GM21360 (cell line): Measurements from ENCODE around the gene WDR3.
A peak's percentile ranks its signal among the peaks of the same experiment; 100 is the strongest.
"Not testable (repeated sequence)": the region's sequence is repeated elsewhere in the genome, so short reads cannot be mapped to it uniquely, and the experiment has no call there.

Experiments
- ATAC-seq: cut with Tn5 transposase; IDR thresholded peaks from one replicate; pipeline ENCODE4 v1.9.1; 2021; ENCODE audit warnings: mild to moderate bottlenecking, moderate library complexity; ENCODE audit not compliant: unreplicated experiment

The WDR3 gene

DNA sequence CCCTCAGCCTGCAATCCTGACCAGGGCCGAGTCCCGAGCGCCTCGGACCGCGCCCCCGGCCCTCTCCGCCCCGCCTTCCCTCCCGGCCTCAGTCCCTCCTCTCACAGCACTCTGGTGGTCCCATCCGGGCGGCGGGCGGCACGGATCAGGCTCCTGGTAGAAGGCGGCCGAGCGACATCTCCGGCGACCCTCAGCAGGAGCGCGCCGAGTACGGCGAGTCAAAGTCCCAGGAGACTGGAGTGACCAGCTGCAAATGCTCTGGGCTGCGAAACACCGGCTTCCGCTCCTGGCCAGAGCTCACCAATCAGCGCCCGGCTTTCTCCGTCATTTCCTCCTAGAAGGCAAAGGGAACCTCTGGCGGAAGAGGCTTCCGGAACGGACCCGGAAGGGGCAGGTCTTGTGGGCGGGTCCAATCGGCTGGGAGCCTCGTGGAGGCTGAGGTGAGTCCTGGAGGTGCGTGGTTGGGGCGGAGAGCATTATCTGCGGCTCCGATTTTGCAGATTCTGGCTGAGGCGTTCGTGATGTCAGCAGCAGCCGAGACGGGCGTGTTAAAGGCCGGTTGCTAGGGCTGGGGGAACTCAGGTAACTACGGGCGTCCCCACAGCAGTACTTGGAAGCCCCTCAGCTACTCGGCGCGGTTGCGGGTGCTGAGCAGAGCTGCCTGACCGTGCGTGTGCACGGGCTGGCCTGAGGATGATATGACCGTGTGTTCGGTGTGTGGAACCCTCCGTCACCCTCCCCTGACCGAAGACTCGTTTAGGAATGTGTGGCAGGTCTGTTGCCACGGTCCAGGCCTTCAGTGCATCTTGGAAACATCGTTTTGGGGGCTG lies at the start of gene WDR3, which contains the start of gene GDAP2:
Gene WDR3 (plus strand): TSS at position 397 of the 830 bp plus-strand sequence. CDS start 3,581 bp downstream, outside the sequence.
Gene GDAP2 (minus strand): TSS at position 279 of the 830 bp plus-strand sequence. CDS start 9,264 bp downstream, outside the sequence.
- peak; percentile 92 for ATAC-seq

DNA sequence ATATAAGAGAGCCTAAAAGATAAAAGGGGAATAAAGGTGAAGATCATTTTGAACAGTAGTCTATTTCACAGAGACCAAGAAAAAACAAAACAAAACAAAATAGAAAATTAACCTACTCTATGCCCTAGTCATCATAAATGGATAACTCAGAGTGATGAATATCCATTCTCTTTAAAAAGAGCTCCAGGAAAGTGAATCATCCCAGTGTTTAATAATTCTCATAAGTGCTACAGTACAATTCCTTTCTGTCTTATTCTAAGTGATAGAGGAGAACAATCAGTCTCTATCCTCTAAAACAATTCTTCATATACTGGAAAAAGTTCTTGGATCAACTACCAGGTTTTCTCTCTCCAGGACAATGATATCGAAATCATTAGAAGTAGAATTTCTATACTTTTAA lies 45.9 kb upstream of the WDR3 start:
- ATAC-seq = no peak

DNA sequence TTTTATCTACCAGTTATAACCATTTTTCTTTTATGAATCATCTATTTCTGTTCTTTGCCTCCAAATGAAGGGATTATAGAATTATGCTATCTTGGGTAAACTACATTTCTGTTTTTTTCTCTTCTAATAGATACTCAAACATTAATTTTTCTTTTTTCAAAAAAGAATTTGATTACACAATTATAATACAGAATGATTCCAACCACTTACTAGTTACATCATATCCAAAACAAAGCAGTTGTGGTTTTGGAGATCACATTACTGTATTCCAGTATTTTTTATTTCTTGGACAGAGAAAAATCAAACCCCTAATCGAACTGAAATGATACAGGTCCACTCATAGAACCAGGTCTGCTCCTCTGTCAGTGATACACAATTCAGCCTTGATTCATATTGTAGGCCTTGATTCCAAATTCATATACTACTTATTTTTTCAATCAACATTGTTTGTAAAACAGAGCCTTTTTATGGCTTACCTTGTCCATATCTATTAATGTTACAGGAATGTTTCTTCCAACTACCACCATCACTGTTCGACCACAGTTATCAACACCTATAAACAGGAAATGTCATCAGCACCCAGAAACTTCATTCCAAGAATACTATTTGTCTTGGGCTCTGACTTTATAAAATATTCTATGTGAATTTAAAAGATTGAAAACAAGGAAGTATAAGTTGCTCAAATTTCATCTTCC lies 43.3 kb upstream of the WDR3 start:
- ATAC-seq = no peak

DNA sequence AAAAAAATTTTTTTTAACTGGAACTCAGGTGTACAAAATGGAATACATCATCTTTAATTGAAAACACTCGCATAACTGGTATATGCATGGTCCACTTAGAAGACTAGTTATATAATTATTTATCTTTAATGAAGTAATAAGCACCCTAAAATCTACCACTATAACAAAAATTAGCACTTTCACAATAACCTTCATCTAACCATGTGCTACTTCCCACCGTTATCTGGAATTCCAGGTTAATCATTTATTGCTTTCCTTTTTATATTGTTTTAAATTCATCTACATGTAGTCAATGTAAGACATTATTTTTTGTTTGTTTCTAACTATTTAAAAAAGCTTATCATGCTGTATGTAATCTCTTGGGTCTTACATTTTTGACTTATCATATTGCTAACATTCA lies 39.1 kb upstream of the WDR3 start:
- no peak for ATAC-seq

DNA sequence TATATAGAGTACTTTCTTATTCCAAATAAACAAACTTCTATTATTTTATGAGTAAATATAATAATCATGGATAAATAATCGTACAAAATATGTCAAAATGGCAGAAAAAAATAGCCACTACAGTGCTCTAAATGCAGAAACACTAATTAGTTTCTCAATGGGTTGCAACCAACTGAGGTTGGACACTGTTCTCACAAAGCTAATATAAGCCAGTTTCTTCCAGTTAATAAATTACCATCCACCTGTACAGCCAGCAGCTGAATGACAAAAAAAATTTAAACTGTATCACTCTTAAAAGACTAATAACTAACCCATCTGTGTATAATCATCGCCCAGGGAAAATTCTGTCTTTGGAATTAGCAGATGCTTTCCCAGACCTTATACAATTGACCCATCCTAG lies 37.0 kb upstream of the WDR3 start:
- ATAC-seq = no peak

DNA sequence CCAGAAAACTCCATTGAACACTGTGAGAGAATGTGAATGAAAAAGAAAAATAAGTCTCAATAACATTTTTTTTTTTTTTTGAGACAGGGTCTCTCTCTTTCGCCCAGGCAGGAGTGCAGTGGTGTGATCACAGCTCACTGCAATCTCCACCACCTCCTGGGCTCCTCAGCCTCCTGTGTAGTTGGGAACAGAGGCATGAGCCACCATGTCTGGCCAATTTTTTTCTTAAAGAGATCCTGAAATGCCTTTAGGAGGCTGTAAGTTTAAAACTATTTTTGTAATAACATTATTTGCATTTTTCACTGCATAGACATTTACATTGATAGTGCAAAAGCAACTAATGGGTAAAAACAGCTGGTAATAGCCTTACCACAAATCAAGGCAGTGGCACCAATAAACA lies 35.5 kb upstream of the WDR3 start:
- no peak for ATAC-seq

DNA sequence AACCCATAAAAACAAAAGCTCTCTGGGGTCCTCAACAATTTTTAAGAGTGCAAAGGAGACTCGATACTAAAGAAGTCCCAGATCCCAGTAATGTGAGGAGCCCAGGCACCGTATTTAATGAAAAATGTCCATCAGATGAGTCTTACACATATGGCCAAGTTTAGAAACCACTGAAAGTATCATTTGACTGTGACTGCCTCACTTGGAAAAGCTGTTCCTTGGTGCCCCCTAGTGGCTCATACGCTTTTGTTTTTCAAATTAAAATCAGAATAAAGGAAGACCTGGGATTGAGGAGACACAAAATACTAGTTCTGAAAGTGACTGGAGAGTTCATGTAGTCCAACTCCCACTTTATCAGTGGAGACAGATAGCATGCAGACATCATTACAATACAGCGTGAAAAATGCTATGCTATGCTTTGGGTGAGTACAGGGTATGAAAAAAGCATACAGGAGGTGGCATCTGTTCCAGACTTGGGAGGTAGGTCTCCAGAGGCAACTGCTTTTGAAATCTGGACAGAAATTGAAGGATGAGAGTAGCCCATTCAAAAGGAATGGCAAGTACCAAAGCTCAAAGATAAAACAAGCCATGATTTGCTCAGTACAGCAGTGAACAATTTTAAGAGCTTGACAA lies 33.9 kb upstream of the WDR3 start:
- ATAC-seq = peak; percentile 88

DNA sequence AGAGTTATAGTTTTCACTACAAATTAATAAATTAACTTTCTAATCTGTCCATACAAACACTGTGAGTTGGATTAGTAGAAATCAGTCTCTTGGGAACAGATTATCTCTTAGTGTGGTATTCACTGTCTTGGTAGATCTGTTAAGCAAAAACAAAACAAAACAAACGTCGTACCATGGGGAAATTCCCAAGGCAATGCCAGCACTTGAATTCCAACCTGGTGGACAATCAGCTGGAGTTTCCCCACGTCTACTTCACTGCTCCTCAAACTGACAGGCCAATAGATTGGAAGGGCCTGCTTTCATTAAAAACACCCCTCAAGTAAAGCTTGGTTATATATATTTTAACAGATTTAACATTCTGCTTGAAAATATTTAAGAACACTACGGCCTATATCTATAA lies 32.0 kb upstream of the WDR3 start:
- no peak for ATAC-seq

DNA sequence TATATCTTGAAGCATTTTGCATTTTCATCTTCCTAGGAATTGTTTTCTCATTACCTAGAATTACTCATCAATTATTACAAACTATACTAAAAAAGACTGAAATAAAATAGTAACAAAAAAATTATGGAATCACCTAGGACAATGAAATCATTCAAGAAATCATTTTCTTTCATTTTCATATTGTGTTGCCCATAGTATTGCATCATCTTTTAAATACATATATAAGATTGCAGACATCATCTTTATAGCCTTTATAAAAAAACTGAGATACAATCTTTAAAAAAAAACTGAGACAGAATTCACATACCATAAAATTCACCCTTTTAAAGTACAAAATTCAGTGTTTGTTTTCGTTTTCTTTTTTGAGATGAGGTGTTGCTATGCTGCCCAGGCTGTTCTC lies 29.7 kb upstream of the WDR3 start:
- no peak for ATAC-seq

DNA sequence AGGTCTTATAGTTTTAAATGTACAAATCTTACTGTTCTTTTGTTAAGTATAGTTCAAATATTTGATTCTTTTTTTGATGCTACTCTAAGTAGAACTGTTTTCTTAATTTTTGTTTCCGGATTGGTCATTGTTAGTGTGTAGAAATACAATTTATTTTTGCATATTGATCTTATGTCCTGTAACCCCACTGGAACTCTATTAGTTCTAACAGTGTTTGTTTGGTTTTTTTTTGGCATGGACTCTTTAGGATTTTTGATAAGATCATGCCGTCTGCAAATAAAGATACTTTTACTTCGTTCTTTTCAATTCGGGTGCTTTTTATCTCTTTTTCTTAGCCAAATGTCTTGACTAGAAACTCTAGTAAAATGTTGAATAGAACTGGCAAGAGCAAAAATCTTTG lies 26.6 kb upstream of the WDR3 start:
- no peak for ATAC-seq

DNA sequence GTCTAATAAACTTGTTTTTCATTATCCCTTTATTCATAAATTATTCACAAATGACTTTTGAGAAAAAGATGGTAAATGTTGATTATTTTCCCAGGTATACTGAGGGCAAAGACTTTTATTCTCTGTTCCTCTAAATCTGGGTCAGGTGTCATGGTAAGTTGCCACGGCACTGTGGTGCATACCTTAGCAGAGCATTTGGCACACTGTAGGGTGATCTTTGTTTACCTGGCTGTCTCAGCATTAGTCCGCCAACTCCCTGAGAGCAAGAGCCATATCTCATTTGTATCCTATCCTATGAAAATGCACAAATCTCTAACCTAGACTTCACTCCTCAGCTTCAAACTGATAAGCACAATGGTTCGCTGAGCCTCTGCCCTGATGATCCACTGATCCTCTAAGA lies 25.1 kb upstream of the WDR3 start:
- ATAC-seq = no peak

DNA sequence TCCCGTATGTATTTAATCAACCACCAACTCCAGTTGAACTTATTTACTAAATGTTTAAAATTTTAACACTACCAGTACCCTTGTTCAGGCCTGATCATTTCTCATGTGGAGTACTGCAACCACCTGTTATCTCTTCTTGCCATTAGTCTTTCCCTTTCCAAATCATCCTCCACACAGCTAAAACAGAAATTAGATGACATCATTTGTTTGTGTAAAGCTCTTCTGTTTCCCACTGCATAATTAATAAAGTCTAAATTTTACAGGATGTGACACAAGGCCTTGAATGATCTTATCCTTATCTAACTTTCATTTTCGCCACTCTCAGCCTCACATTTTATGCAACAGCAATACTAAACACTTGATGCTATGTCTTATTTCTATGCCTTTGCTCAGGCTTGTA lies 24.5 kb upstream of the WDR3 start:
- ATAC-seq = no peak

DNA sequence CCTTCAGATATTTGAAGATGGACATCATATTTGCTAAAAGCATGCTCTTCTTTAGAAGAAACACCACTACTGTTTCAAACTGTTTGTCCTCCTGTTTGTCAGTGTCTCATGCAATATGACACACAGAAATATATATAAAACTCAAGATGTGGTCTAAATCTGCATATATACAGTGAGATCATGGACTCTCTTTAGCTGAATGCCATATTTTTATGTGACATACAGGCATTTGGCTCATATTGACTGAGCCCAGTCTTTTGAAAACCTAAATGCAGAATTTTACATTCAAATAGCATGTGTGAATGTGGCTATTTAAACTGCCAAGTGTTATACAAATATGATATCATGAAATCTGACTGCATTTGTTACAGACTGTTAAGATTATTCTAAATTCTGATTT lies 18.5 kb upstream of the WDR3 start:
- ATAC-seq = no peak

DNA sequence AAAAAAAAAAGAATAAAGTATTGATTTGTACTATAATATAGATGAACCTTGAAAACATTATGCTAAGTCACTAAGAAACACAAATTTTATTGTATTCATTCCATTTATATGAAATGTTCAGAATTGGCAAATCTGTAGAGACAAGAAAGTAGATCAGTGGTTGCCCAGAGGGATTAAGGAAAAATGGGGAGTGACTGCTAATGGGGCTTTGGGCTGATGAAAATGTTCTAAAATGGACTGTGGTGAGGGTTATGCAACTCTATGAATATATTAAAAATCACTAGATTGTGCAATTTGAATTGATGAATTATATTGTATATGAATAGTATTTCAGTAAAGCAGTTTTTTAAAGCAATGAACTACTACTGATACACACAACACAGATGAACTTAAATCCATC lies 10.2 kb upstream of the WDR3 start:
- no peak for ATAC-seq

DNA sequence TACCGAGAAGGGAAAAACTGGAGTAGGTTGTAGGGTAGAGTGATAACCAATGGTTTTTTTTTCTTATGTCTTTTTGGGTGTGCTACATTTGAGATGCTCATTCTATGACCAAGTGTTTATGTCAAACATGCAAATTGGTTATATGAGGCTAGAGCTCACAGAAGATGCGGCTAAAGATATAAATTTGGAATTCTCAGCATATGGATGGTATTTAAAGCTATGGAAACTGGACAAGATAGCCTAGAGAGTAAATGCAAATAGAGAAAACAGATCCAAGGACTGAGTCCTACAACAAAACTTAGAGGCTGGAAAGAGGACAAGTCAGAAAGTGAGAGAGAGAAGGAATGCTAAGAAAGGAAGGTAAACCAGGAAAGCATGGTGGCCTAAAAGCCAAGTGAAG lies 7.5 kb upstream of the WDR3 start:
- no peak for ATAC-seq

DNA sequence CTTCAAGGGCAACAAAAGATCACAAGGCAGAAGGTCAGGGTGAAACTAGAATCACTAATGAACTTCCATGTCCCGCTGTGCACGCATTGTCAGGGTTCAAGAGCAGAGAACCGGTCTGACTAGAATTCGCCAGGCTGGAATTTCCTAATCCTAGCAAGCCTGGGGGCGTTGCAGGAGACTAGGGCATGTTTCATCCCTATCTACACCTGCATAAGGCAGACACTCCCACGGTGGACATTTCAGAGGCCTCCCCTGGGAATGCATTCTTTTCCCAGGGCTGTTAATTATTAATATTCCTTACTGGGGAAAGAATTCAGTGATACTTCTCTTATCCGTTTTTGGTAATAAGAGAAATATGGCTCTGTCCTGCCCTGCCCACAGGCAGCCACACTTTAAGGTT lies 6.8 kb upstream of the WDR3 start:
- not testable (repeated sequence) for ATAC-seq

DNA sequence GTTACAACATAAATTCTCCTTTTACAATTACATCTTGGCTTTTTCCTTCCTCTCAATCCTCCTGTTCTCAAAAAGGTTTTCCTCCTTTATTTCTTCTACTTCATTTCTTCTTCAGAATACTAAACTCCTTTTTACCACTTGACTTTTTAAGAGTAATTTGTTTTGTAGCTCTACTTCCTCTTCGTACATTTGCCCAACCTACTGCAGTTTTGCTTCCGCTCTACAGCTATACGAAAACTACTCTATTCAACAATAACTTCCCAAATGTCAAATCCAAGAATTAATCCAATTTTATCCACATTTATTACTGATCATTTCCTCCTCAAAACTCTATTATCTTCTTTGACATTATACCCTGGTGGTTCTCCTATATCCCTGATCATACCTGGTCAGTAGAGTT lies 3.6 kb upstream of the WDR3 start:
- ATAC-seq = no peak

DNA sequence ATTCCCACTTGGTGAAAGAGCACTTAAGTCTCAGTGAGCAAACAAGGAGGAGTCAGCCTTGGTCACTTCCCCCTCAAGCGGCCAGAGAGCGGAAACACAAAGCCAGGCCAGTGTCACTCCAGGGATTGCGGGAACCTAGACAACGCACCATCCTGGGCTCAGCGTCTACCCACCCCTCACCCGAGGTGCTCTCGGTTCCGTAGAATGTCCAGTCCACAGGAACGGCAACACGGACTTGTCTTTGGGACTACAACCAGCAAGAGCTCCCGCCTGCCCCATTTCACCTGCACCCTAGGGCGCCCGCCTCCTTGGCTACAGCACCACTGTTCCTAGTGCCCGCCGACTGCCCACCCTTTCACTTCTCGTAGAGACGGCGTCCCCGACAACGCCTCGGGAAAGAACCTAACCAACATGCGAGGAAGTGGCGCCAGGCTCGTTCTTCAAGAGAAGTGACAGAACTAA lies 627 bp upstream of the WDR3 start:
- peak; percentile 34 for ATAC-seq

DNA sequence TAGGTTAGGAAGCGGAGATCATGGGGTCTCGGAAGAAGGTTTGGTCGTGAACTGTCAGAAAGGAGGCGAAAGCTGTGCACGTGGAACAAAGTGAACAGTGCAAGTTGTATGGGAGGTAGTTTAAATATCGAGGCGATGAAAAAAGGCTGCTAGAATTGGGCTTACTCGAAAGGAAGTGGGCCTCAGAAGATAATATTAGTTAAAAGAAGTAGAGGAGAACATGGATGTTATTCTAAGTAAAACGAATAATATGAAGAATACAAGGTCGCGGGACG lies 571 bp downstream of the WDR3 start:
- peak; percentile 0 for ATAC-seq

DNA sequence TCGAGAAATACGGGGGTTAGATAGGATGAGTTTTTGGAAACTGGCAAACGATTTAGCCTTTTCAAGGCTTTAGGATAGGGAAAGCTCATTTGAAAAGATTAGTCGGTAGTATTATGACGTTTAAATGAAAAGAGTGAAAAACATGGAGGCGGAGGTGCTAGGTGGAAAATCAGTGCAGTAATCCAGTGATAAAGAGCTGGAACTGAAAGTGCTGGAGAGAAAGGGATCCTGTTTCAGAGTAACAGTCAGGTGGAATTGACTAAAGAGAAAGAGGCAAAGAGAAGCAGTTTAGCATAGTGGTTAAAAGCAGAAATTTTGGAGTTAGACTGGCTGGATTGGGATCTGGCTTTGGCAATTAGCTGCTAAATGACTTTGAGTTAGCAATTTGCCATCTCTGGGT lies 945 bp downstream of the WDR3 start:
- ATAC-seq = no peak

DNA sequence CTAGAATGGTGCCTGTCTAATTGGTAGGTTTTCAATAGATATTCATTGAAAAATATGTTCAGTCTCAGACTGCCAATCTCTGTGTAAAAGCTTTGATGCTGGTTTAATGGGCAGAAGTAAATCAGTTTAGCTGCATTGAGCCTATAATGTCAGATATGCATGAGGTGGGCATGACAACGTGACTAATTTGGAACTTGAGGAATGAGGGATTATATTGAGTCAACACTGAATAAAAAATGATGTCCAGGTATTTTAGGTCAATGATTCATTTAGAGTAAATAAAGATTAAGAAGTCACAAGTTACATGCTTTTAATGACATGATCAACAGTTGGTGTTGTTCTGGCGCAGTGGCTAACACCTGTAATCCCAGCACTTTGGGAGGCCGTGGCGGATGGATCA lies 3.0 kb downstream of the WDR3 start:
- ATAC-seq = no peak

DNA sequence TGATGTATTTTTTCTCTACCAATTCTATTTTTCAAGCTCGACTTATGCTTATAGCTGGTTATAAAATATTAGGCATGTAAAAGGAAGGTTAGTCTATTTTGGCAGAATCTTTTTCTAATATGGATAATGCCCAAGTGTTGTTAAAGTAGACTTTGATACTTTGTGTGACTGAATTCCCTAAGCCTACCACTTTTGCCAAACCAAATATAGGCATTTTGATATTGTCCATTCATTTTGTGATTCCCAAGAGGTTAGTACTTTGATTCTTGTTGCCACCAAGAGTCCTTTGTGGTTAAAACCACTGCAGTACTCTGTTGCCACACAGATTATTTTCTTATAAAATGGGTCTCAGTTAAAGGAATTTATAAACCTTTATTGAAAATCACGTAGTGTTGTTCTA lies 4.2 kb downstream of the WDR3 start:
- no peak for ATAC-seq
